Tibial nerve (tissue), 3 donors: Measurements from ENCODE around the gene CCDC183.

Source experiments
- CTCF ChIP-seq, 5 experiments: fragments of 200-600 bp in 3 of 5; fragments of 450-650 bp in 2 of 5; sonication (generic) in 3 of 5; IDR thresholded peaks; one replicate each; pipeline ENCODE4 v1.5.1; 2016 to 2019; ENCODE audit warnings: antibody characterized with exemption in 5 of 5, mild to moderate bottlenecking in 3 of 5, moderate library complexity in 2 of 5
- POLR2A ChIP-seq, 2 donors: fragments of 450-650 bp; IDR thresholded peaks; one replicate each; pipeline ENCODE4 v1.6.1; 2017; ENCODE audit warnings: antibody characterized with exemption in 2 of 2, mild to moderate bottlenecking in 2 of 2, moderate library complexity in 2 of 2

DNA sequence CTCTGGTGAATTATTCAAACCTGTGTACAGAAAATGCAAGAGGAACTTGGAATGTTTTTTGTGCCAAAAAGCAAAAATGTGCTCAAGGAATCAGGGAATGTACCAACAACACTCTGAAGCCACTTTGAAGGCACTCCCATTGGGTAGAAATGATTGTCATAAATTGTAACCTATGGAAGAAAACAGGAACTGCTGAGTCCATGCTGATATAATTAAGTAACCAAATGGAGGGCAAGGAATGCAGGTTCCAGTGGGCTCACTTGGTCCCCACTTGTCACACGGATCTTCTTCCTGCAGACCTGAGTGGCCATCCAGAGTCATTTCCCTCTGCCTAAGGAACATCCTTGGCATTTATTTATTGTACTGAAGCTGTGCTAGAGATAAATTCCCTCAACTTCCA lies 44.9 kb upstream of the CCDC183 start:
- no peak for TF ChIP-seq CTCF (IDR thresholded peaks at IDR 0.05)
- no peak for TF ChIP-seq POLR2A (IDR thresholded peaks at IDR 0.05)
